Neural cell (in vitro differentiated cells): ENCODE results near the gene ATL2. TPM values are rescaled to one million over a fixed set of nuclear protein-coding genes. Genes with fewer than 3 reads are reported as not detected.

Experiments
- H2AFZ ChIP-seq: fragments of 200-600, 300-800 bp; sonication (generic), shearing (Covaris generic); 2 replicates; pipeline ENCODE4 v1.6.0; 2014; ENCODE audit warnings: low read depth, mild to moderate bottlenecking, antibody characterized with exemption, low read length, moderate library complexity
- H3F3A ChIP-seq: fragments of 200-600 bp; shearing (Covaris generic); 2 replicates; pipeline ENCODE4 v1.6.1; 2016; ENCODE audit warnings: mild to moderate bottlenecking, moderate library complexity, mixed read lengths, antibody characterized with exemption, low read length; ENCODE audit not compliant: insufficient read depth, poor library complexity, severe bottlenecking
- H3K27ac ChIP-seq: fragments of 200-600, 300-800 bp; sonication (generic), shearing (Covaris generic); 2 replicates; pipeline ENCODE4 v1.5.1; 2014; ENCODE audit warnings: mild to moderate bottlenecking, low read length, moderate library complexity
- H3K27me3 ChIP-seq: fragments of 300-800, 200-600 bp; sonication (generic), shearing (Covaris generic); 2 replicates; pipeline ENCODE4 v1.6.0; 2014; ENCODE audit warnings: mild to moderate bottlenecking, low read depth, low read length, moderate library complexity; ENCODE audit not compliant: insufficient read depth
- H3K36me3 ChIP-seq: fragments of 300-800, 200-600 bp; sonication (generic), shearing (Covaris generic); 2 replicates; pipeline ENCODE4 v1.5.1; 2014; ENCODE audit warnings: mild to moderate bottlenecking, antibody characterized with exemption, low read length, moderate library complexity; ENCODE audit not compliant: insufficient read depth
- H3K4me2 ChIP-seq: fragments of 300-800, 200-600 bp; sonication (generic), shearing (Covaris generic); 2 replicates; pipeline ENCODE4 v1.6.0; 2014; ENCODE audit warnings: mild to moderate bottlenecking, low read length
- H3K4me3 ChIP-seq: fragments of 300-800, 200-600 bp; sonication (generic), shearing (Covaris generic); 2 replicates; pipeline ENCODE4 v1.5.1; 2014; ENCODE audit warnings: mild to moderate bottlenecking, low read length, moderate library complexity
- H3K79me2 ChIP-seq: fragments of 200-600 bp; shearing (Covaris generic); replicated peaks from 2 replicates; pipeline ENCODE4 v1.6.0; 2014; ENCODE audit warnings: mild to moderate bottlenecking, low read length, moderate library complexity; ENCODE audit not compliant: insufficient read depth
- H3K9ac ChIP-seq: fragments of 300-800, 200-600 bp; sonication (generic), shearing (Covaris generic); 2 replicates; pipeline ENCODE4 v1.6.1; 2016; ENCODE audit warnings: mild to moderate bottlenecking, low read length, mixed read lengths
- H3K9me2 ChIP-seq: fragments of 200-600 bp; shearing (Covaris generic); 2 replicates; pipeline ENCODE4 v1.6.1; 2016; ENCODE audit warnings: mild to moderate bottlenecking, low read length, mixed read lengths; ENCODE audit not compliant: insufficient read depth
- H3K9me3 ChIP-seq: fragments of 200-600, 300-800 bp; sonication (generic), shearing (Covaris generic); 2 replicates; pipeline ENCODE4 v1.6.1; 2016; ENCODE audit warnings: mild to moderate bottlenecking, mixed run types, low read length, moderate library complexity, mixed read lengths
- H4K20me1 ChIP-seq: fragments of 200-600 bp; shearing (Covaris generic); 2 replicates; pipeline ENCODE4 v1.6.1; 2016; ENCODE audit warnings: mild to moderate bottlenecking, mixed run types; ENCODE audit not compliant: insufficient read depth
- CTCF ChIP-seq: fragments of 450-650 bp; IDR thresholded peaks from 2 replicates; pipeline ENCODE4 v1.5.1; 2014; ENCODE audit warnings: antibody characterized with exemption, mild to moderate bottlenecking, moderate library complexity; ENCODE audit not compliant: poor library complexity, severe bottlenecking
- EP300 ChIP-seq: fragments of 450-650 bp; conservative IDR thresholded peaks from 2 replicates; pipeline ENCODE4 v1.6.1; 2014; ENCODE audit warnings: antibody characterized with exemption, mild to moderate bottlenecking, moderate library complexity; ENCODE audit not compliant: poor library complexity, severe bottlenecking
- EZH2 ChIP-seq: fragments of 200-600, 300-800 bp; shearing (Covaris generic), sonication (generic); IDR thresholded peaks from 2 replicates; pipeline ENCODE4 v1.6.1; 2014; ENCODE audit warnings: antibody characterized with exemption, low read length, borderline replicate concordance, mild to moderate bottlenecking; ENCODE audit not compliant: insufficient read depth, poor library complexity, severe bottlenecking
- MXI1 ChIP-seq: fragments of 450-650 bp; conservative IDR thresholded peaks from 2 replicates; pipeline ENCODE4 v1.6.1; 2014; ENCODE audit warnings: antibody characterized with exemption, mild to moderate bottlenecking; ENCODE audit not compliant: poor library complexity, severe bottlenecking
- POLR2AphosphoS5 ChIP-seq: IDR thresholded peaks from 2 replicates; pipeline ENCODE4 v1.6.1; 2012
- RAD21 ChIP-seq: fragments of 450-650 bp; conservative IDR thresholded peaks from 2 replicates; pipeline ENCODE4 v1.6.1; 2014; ENCODE audit warnings: antibody characterized with exemption, mild to moderate bottlenecking, moderate library complexity
- REST ChIP-seq: IDR thresholded peaks from 2 replicates; pipeline ENCODE4 v1.6.1; 2012; ENCODE audit warnings: borderline replicate concordance
- SMC3 ChIP-seq: fragments of 450-650 bp; conservative IDR thresholded peaks from 2 replicates; pipeline ENCODE4 v1.6.1; 2014; ENCODE audit warnings: antibody characterized with exemption, mild to moderate bottlenecking, moderate library complexity; ENCODE audit not compliant: poor library complexity
- TAF1 ChIP-seq: IDR thresholded peaks from 2 replicates; pipeline ENCODE4 v1.6.1; 2012; ENCODE audit warnings: low read depth
- polyA plus RNA-seq: library from polyadenylated mRNA; depleted of rRNA; stranded (reverse); fragments of >200 nt; gene quantifications from 2 replicates; pipeline ENCODE4 v1.2.3, GENCODE V29; 2014

ATL2 gene
- polyA plus RNA-seq, 1 donor from 2014 or later = 66.8 TPM

- Histone ChIP-seq H3K36me3 (no peaks in the 10 kb centered on the region), H3K4me3 (no peak overlapping the region), H4K20me1 (no peaks in the 10 kb centered on the region), H3K9me2 (no peaks in the 10 kb centered on the region), H3F3A (no peaks in the 10 kb centered on the region), H3K9me3 (no peaks in the 10 kb centered on the region), H3K4me2 (no peak overlapping the region), H3K27me3 (no peaks in the 10 kb centered on the region), H3K27ac (no peak overlapping the region), H3K9ac (no peak overlapping the region), H2AFZ (no peak overlapping the region), H3K79me2 (no peaks in the 10 kb centered on the region)
- TF ChIP-seq MXI1 (no peak), RAD21 (no peak), REST (no peak), TAF1 (no peak), POLR2AphosphoS5 (no peak), SMC3 (no peak), EP300 (no peak), CTCF (no peak), EZH2 (no peak)
These were observed 111.6 kb downstream of the ATL2 start for GRCh38 chr2:38265461-38265860.

GRCh38 chr2:38264396-38265221 is 112.5 kb downstream of the ATL2 start:
- no peak overlapping the region for H3K9ac ChIP-seq
- no peak overlapping the region for H2AFZ ChIP-seq
- H3K4me2 ChIP-seq = no peak overlapping the region
- TF ChIP-seq RAD21 (no peak), POLR2AphosphoS5 (no peak), REST (no peak), CTCF (no peak), EZH2 (no peak), SMC3 (no peak), MXI1 (no peak), EP300 (no peak), TAF1 (no peak)
- H3K36me3 ChIP-seq = no peaks in the 10 kb centered on the region
- H3F3A ChIP-seq = no peaks in the 10 kb centered on the region
- H4K20me1 ChIP-seq = no peaks in the 10 kb centered on the region
- no peaks in the 10 kb centered on the region for H3K9me3 ChIP-seq
- no peak overlapping the region for H3K27ac ChIP-seq
- no peaks in the 10 kb centered on the region for H3K27me3 ChIP-seq
- H3K79me2 ChIP-seq = no peaks in the 10 kb centered on the region
- H3K9me2 ChIP-seq = no peaks in the 10 kb centered on the region
- H3K4me3 ChIP-seq = no peak overlapping the region
